BLaER1 treated with 17β-estradiol and CSF1 and Interleukin-3, amounts not matched to agents 10 nM and 100 nM (cell line): ENCODE results near the gene IL1RL1.
A peak's percentile ranks its signal among the peaks of the same experiment; 100 is the strongest.

Experiments
- H3K27ac ChIP-seq, 11 experiments: shearing (Covaris generic); formaldehyde crosslinking; 2 replicates each; pipeline ENCODE4 v1.8.1; 2022
- H3K27me3 ChIP-seq, 11 experiments: shearing (Covaris generic); formaldehyde crosslinking; 2 replicates each; pipeline ENCODE4 v1.8.1; 2022
- H3K36me3 ChIP-seq, 11 experiments: shearing (Covaris generic); formaldehyde crosslinking; 2 replicates each; pipeline ENCODE4 v1.8.1; 2022
- H3K4me1 ChIP-seq, 10 experiments: shearing (Covaris generic); formaldehyde crosslinking; 2 replicates each; pipeline ENCODE4 v1.8.1; 2022
- H3K4me2 ChIP-seq, 11 experiments: shearing (Covaris generic); formaldehyde crosslinking; 2 replicates each; pipeline ENCODE4 v1.8.1; 2022
- H3K4me3 ChIP-seq, 10 experiments: shearing (Covaris generic); formaldehyde crosslinking; 2 replicates each; pipeline ENCODE4 v1.8.1; 2022
- H3K9ac ChIP-seq, 11 experiments: shearing (Covaris generic); formaldehyde crosslinking; 2 replicates each; pipeline ENCODE4 v1.8.1; 2022
- H3K9me3 ChIP-seq, 11 experiments: shearing (Covaris generic); formaldehyde crosslinking; replicated peaks in 1 of 11; 2 replicates each; pipeline ENCODE4 v1.8.1; 2022
- H4K20me1 ChIP-seq, 11 experiments: shearing (Covaris generic); formaldehyde crosslinking; 2 replicates each; pipeline ENCODE4 v1.8.1; 2022
- Cebpa-rat ChIP-seq, 11 experiments: shearing (Covaris generic); IDR thresholded peaks; 2 replicates each; pipeline ENCODE4 v1.8.1; 2022

The IL1RL1 gene

DNA sequence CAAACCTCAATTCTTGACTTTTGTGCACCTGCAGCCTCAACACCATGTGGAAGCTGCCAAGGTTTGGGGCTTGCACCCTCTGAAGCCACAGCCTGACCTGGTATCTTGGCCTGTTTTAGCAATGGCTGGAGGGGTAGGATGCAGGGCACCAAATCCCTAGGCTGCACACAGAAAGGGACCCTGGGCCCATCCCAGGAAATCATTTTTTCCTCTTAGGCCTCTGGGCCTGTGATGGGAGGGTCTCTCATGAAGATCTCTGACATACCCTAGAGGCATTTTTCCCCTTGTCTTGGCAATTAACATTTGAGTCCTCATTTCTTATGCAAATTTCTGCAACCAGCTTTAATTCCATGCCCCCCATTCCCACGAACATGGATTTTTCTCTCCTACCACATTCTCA lies 54.4 kb downstream of the IL1RL1 start:
- peaks cover 0 to 9% (median 4%) of the 10 kb centered on the region in 11 experiments; a peak in 4 of 22 replicates for H3K36me3 ChIP-seq
- no peaks in the 10 kb centered on the region for H4K20me1 ChIP-seq

DNA sequence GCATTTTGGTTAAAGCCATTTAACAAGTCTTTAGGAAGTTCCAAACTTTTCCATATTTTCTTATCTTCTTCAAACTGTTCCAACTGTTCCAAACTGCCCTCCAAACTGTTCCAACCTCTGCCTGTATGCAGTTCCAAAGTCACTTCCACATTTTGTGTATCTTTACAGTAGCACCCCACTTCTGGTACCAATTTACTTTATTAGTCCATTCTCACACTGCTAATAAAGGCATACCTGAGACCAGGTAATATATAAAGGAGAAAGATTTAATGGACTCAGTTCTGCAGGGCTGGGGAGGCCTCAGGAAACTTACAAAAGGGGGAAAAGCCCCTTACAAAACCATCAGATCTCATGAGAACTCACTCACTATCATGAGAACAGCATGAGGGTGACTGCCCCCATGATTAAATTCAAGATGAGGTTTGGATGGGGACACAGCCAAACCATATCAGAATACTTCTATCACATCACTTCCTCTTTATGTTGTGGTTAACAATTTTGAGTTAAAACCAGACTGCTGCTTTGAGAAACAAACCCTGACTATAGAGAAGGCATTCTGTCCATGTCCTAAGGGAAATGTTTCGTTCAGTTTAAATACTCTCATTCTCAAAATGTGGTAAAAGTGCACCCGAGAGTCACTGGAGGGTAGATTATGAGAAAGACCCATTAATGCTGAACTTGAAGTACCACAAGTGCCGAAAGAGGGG lies 55.2 kb downstream of the IL1RL1 start:
- TF ChIP-seq Cebpa-rat (IDR thresholded peaks at IDR 0.05) = no peak
- Histone ChIP-seq H3K27ac (no peak overlapping the region), H3K4me1 (peaks cover 0 to 20% (median 12%) of the 10 kb centered on the region in 10 experiments; a peak in 16 of 20 replicates), H3K4me2 (peak overlapping the region; percentile 9 to 52 (median 33); a peak in 14 of 22 replicates), H3K4me3 (no peak overlapping the region), H3K36me3 (peaks cover 0 to 9% (median 4%) of the 10 kb centered on the region in 11 experiments; a peak in 4 of 22 replicates), H3K9ac (no peak overlapping the region), H3K27me3 (no peaks in the 10 kb centered on the region), H4K20me1 (no peaks in the 10 kb centered on the region), H3K9me3 (peaks cover 21 to 36% (median 27%) of the 10 kb centered on the region in 11 experiments)

More for the DNA sequence above, 54.4 kb downstream of the IL1RL1 start:
- Histone ChIP-seq H3K4me1 (peaks cover 0 to 20% (median 12%) of the 10 kb centered on the region in 10 experiments; a peak in 16 of 20 replicates), H3K4me2 (no peak overlapping the region), H3K9ac (no peak overlapping the region), H3K27ac (no peak overlapping the region), H3K4me3 (no peak overlapping the region), H3K9me3 (peaks cover 21 to 36% (median 27%) of the 10 kb centered on the region in 11 experiments), H3K27me3 (no peaks in the 10 kb centered on the region)
- TF ChIP-seq Cebpa-rat (IDR thresholded peaks at IDR 0.05) = no peak

DNA sequence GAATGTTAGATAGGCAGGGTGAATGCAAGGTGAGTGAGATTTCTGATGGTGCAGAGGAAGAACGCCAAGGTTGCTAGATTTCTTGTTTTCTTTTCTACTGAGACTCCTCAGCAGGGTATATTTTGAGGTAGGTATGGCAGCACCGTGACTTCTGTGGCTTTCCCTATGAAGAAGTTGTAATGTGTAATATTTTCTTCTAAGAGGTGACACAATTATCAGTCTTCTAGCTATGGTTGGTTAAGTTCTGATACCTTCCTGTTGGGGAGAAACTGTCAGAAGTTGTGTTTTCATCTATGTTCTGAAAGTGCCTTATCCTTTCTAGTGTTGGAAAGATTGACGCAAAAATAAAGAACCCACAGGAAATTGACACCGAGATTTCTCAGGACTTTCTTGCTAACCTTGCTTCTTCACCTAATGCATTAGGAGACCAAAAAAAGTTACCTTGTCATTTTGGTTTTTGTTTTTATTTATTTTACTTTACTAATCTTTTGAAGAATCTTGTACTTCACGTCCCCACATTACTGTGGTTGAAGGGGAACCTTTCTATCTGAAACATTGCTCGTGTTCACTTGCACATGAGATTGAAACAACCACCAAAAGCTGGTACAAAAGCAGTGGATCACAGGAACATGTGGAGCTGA lies 56.1 kb downstream of the IL1RL1 start:
- peaks cover 0 to 20% (median 12%) of the 10 kb centered on the region in 10 experiments; a peak in 16 of 20 replicates for H3K4me1 ChIP-seq
- H3K27me3 ChIP-seq = no peaks in the 10 kb centered on the region
- H3K27ac ChIP-seq = no peak overlapping the region
- peaks cover 21 to 36% (median 27%) of the 10 kb centered on the region in 11 experiments for H3K9me3 ChIP-seq
- no peak overlapping the region for H3K4me3 ChIP-seq
- H3K4me2 ChIP-seq = peak overlapping the region in 10 of 11 experiments; percentile 9 to 52 (median 37); a peak in 17 of 22 replicates
- H3K9ac ChIP-seq = no peak overlapping the region
- TF ChIP-seq Cebpa-rat (IDR thresholded peaks at IDR 0.05) = no peak
- peaks cover 0 to 9% (median 4%) of the 10 kb centered on the region in 11 experiments; a peak in 4 of 22 replicates for H3K36me3 ChIP-seq
- H4K20me1 ChIP-seq = no peaks in the 10 kb centered on the region

GRCh38 chr2:102368461-102369109 lies 57.2 kb downstream of the IL1RL1 start:
- H3K4me2 ChIP-seq = peak overlapping the region in 5 of 11 experiments; percentile 5 to 52 (median 43); a peak in 5 of 22 replicates
- no peak overlapping the region for H3K27ac ChIP-seq
- no peak overlapping the region for H3K9ac ChIP-seq
- no peak overlapping the region for H3K4me3 ChIP-seq
- H3K9me3 ChIP-seq = peaks cover 21 to 36% (median 27%) of the 10 kb centered on the region in 11 experiments
- no peaks in the 10 kb centered on the region for H3K27me3 ChIP-seq
- no peaks in the 10 kb centered on the region for H4K20me1 ChIP-seq
- H3K4me1 ChIP-seq = peaks cover 0 to 20% (median 12%) of the 10 kb centered on the region in 10 experiments; a peak in 16 of 20 replicates
- peaks cover 0 to 9% (median 4%) of the 10 kb centered on the region in 11 experiments; a peak in 4 of 22 replicates for H3K36me3 ChIP-seq
- no peak for TF ChIP-seq Cebpa-rat (IDR thresholded peaks at IDR 0.05)

DNA sequence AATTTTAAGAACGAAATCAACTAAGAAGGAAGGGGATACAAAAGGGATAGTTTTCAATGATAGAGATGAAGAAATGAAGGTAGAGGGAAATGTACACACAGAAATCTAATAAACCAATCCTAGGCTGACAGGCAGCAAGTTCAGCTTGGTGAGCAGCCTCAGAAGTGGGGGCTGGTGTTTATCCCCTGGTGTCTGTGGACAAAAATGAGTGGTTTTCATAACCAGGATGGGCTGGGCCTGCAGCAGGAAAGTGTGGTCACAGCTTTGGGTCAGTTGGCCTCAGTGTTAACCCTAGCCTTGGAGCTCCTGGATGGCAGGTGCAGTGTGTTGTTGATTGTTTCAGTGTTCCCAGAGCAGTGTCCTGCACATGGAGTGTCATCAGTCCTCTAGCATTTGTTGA lies 58.5 kb downstream of the IL1RL1 start:
- Histone ChIP-seq H3K4me1 (peaks cover 0 to 20% (median 12%) of the 10 kb centered on the region in 10 experiments; a peak in 16 of 20 replicates), H3K4me2 (no peak overlapping the region), H3K9ac (no peak overlapping the region), H3K27ac (no peak overlapping the region), H3K36me3 (peaks cover 0 to 9% (median 4%) of the 10 kb centered on the region in 11 experiments; a peak in 4 of 22 replicates), H3K9me3 (peaks cover 17 to 29% (median 22%) of the 10 kb centered on the region in 11 experiments), H3K27me3 (no peaks in the 10 kb centered on the region), H3K4me3 (no peak overlapping the region), H4K20me1 (no peaks in the 10 kb centered on the region)
- no peak for TF ChIP-seq Cebpa-rat (IDR thresholded peaks at IDR 0.05)

GRCh38 chr2:102376052-102376591 lies 64.8 kb downstream of the IL1RL1 start:
- H3K27me3 ChIP-seq = no peaks in the 10 kb centered on the region
- H3K36me3 ChIP-seq = no peaks in the 10 kb centered on the region
- no peak overlapping the region for H3K4me2 ChIP-seq
- H3K4me3 ChIP-seq = no peak overlapping the region
- no peak for TF ChIP-seq Cebpa-rat (IDR thresholded peaks at IDR 0.05)
- no peak overlapping the region for H3K27ac ChIP-seq
- no peaks in the 10 kb centered on the region for H4K20me1 ChIP-seq
- no peaks in the 10 kb centered on the region for H3K4me1 ChIP-seq
- peaks cover 0 to 14% (median 0%) of the 10 kb centered on the region in 11 experiments; a peak in 4 of 22 replicates for H3K9me3 ChIP-seq
- no peak overlapping the region for H3K9ac ChIP-seq

DNA sequence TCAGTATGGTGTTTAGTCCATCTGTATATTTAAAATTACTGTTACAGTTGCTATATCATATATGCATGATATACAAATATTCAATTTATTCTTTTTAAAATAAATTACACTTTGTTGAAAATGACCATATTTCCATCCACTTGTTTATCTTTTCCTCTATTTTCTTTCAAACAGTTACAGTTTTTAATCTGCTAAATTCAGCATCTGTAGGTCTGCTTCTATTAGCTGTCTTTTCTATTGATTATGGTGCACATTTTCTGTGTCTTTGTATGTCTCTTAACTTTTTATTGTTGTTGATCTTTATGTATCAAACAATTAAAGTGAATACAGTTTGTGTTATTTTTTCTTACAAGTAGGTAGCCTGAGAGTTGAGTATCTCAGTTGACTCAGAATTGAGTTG lies 72.4 kb downstream of the IL1RL1 start:
- Histone ChIP-seq H3K36me3 (no peaks in the 10 kb centered on the region; a peak in 1 of 22 replicates), H3K4me2 (no peak overlapping the region)
- no peak for TF ChIP-seq Cebpa-rat (IDR thresholded peaks at IDR 0.05)

GRCh38 chr2:102385522-102385921 lies 74.2 kb downstream of the IL1RL1 start:
- H3K9me3 ChIP-seq = peaks cover 14 to 45% (median 33%) of the 10 kb centered on the region in 11 experiments
- H3K9ac ChIP-seq = no peak overlapping the region
- TF ChIP-seq Cebpa-rat (IDR thresholded peaks at IDR 0.05) = no peak
- no peak overlapping the region for H3K27ac ChIP-seq
- no peaks in the 10 kb centered on the region for H3K4me1 ChIP-seq
- no peaks in the 10 kb centered on the region for H3K27me3 ChIP-seq
- no peak overlapping the region for H3K4me3 ChIP-seq
- H4K20me1 ChIP-seq = no peaks in the 10 kb centered on the region
- H3K36me3 ChIP-seq = no peaks in the 10 kb centered on the region; a peak in 1 of 22 replicates
- H3K4me2 ChIP-seq = no peak overlapping the region

More for the DNA sequence above, 72.4 kb downstream of the IL1RL1 start:
- no peaks in the 10 kb centered on the region for H3K27me3 ChIP-seq
- no peaks in the 10 kb centered on the region for H3K4me1 ChIP-seq
- H3K9ac ChIP-seq = no peak overlapping the region
- H3K4me3 ChIP-seq = no peak overlapping the region
- no peaks in the 10 kb centered on the region for H4K20me1 ChIP-seq
- H3K27ac ChIP-seq = no peak overlapping the region
- H3K9me3 ChIP-seq = peaks cover 14 to 49% (median 33%) of the 10 kb centered on the region in 11 experiments
